ENCODE results near the gene PNISR.
A peak's percentile ranks its signal among the peaks of the same experiment; 100 is the strongest.

DNA sequence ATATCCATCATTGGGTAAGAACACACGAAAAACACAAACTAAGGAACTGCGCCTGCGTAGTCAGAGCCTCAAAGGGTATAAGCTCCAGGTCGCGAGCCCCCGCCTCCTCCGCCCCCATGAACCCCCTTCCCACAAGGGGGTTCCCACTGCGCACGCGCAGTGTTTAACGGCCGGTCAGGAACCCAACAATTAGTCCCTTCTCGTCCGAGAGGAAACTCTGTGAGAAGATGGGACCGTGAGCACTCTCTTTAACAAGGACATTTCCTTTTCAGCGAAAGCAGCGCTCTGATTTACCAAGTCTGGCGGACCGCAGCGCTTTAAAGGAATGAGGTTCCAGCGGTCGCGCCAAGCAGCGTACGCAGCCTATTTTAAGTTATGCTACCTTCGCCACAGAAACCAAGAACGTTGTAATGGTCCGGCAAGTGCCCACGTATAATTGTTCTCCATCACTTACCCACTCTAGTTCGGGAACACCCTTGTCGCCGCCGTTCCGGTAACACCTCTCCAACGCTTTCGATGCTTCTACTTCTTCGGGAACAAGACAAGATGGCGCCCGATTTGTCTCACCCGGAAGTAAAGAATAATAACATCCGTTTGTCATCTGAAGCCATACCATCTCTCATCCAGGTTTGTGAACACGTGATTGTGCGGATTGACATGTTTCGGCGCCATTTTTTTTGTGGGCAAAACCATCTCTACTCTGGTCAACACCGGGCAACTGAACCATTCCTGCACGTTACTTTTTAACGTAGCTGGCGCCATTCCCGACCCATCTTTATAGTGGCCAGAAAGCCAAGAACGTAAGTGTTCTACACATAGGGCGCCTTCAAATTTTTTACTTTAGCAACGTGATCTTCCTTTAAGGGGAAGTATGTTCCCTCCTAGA is at the start of gene PNISR:
- TF ChIP-seq EZH2 (IDR thresholded peaks at IDR 0.05) = no peak
- TF ChIP-seq POLR2AphosphoS5 (IDR thresholded peaks at IDR 0.05; ENCODE audit: borderline replicate concordance, low read depth, low read length) = peak; percentile 88

Data from SK-N-MC (cell line).